GM12878 (cell line): ENCODE results near the gene FNDC11. TPM values are rescaled to one million over a fixed set of nuclear protein-coding genes. Genes with fewer than 3 reads are reported as not detected.
A peak's percentile ranks its signal among the peaks of the same experiment; 100 is the strongest.

Source experiments
- BRCA1 ChIP-seq: IDR thresholded peaks from 2 replicates; pipeline ENCODE4 v1.6.1; 2011; ENCODE audit warnings: low read depth, low read length, improper control_type of control experiment
- CBX5 ChIP-seq: sonication (generic); IDR thresholded peaks from 2 replicates; pipeline ENCODE4 v1.6.1; 2016; ENCODE audit warnings: low read depth, moderate library complexity, mild to moderate bottlenecking, inconsistent platforms
- DPF2 ChIP-seq: fragments of 450-650 bp; IDR thresholded peaks from 2 replicates; pipeline ENCODE4 v1.6.1; 2017; ENCODE audit warnings: mild to moderate bottlenecking
- E2F4 ChIP-seq: IDR thresholded peaks from 2 replicates; pipeline ENCODE4 v1.6.1; 2012; ENCODE audit warnings: low read depth, low read length, improper control_type of control experiment
- EGR1 ChIP-seq, 2 experiments: IDR thresholded peaks; 1 replicate in 1 of 2; 2 replicates in 1 of 2; pipeline ENCODE4 v1.6.1; 2011 to 2012; ENCODE audit warnings: low read depth in 2 of 2, low read length in 2 of 2, borderline replicate concordance in 1 of 2, mild to moderate bottlenecking in 1 of 2, moderate library complexity in 1 of 2
- EZH2 ChIP-seq: IDR thresholded peaks from 2 replicates; pipeline ENCODE4 v1.6.1; 2012; ENCODE audit warnings: low read depth, mild to moderate bottlenecking, control low read depth, inconsistent platforms, low read length, borderline replicate concordance; ENCODE audit not compliant: control insufficient read depth
- IRF3 ChIP-seq: fragments of 450-650 bp; IDR thresholded peaks from 2 replicates; pipeline ENCODE4 v1.6.1; 2014; ENCODE audit warnings: mild to moderate bottlenecking
- IRF5 ChIP-seq: fragments of 450-650 bp; IDR thresholded peaks from 2 replicates; pipeline ENCODE4 v1.6.1; 2017; ENCODE audit warnings: borderline replicate concordance
- MAX ChIP-seq: IDR thresholded peaks from 2 replicates; pipeline ENCODE4 v1.6.1; 2012; ENCODE audit warnings: low read depth, low read length, improper control_type of control experiment
- NFIC ChIP-seq: IDR thresholded peaks from 2 replicates; pipeline ENCODE4 v1.6.1; 2012; ENCODE audit warnings: low read depth, mild to moderate bottlenecking, inconsistent platforms, low read length, moderate library complexity
- NFXL1 ChIP-seq: fragments of 450-650 bp; IDR thresholded peaks from 2 replicates; pipeline ENCODE4 v1.6.1; 2017; ENCODE audit warnings: antibody characterized with exemption, mild to moderate bottlenecking, borderline replicate concordance
- RCOR1 ChIP-seq: conservative IDR thresholded peaks from 2 replicates; pipeline ENCODE4 v1.6.1; 2012; ENCODE audit warnings: low read depth, low read length, improper control_type of control experiment
- RELB ChIP-seq: fragments of 450-650 bp; IDR thresholded peaks from 2 replicates; pipeline ENCODE4 v1.6.1; 2017; ENCODE audit warnings: low read depth, mild to moderate bottlenecking, moderate library complexity
- SIX5 ChIP-seq: IDR thresholded peaks from 2 replicates; pipeline ENCODE4 v1.6.1; 2011; ENCODE audit warnings: mild to moderate bottlenecking, low read depth, low read length, moderate library complexity; ENCODE audit not compliant: severe bottlenecking
- YY1 ChIP-seq: IDR thresholded peaks from 2 replicates; pipeline ENCODE4 v1.6.1; 2011; ENCODE audit warnings: low read depth, mild to moderate bottlenecking, low read length
- ZBTB33 ChIP-seq: fragments of 450-650 bp; IDR thresholded peaks from 2 replicates; pipeline ENCODE4 v1.6.1; 2017; ENCODE audit warnings: mild to moderate bottlenecking
- ZBTB4 ChIP-seq: fragments of 450-650 bp; formaldehyde crosslinking; IDR thresholded peaks from 2 replicates; pipeline ENCODE4 v1.4.0; 2022; ENCODE audit warnings: mild to moderate bottlenecking, moderate library complexity
- ZSCAN29 ChIP-seq: fragments of 450-650 bp; IDR thresholded peaks from 2 replicates; pipeline ENCODE4 v1.6.1; 2017; ENCODE audit warnings: mild to moderate bottlenecking, moderate library complexity
- polyA plus RNA-seq, 11 experiments: library from polyadenylated mRNA; depleted of rRNA in 4 of 11; unstranded in 6 of 11; stranded (reverse) in 5 of 11; fragments of >200 nt; fragmentation: Nextera tagmentation in 4 of 11; fragmentation: Illumina TruSeq in 1 of 11; extraction: Ambion mirVana in 4 of 11; extraction: Trizol in 1 of 11; gene quantifications; 1 replicate in 1 of 11; 2 replicates in 10 of 11; pipeline versions ENCODE4 v1.2.1 to v1.2.3, GENCODE V29; 2011 to 2016; ENCODE audit warnings: inconsistent platforms in 2 of 11, missing spikeins in 2 of 11, low read depth in 1 of 11
- total RNA-seq, 4 experiments: library from RNA; depleted of rRNA in 3 of 4; stranded (reverse); fragments of >200 nt in 3 of 4; fragmentation: Illumina TruSeq in 1 of 4; extraction: Trizol in 1 of 4; gene quantifications; 2 replicates each; pipeline versions ENCODE4 v1.2.1 to v1.2.3, GENCODE V29; 2013 to 2021

The FNDC11 gene
- total and polyA plus RNA-seq, 10 of the 15 experiments (the other 5 are each of a cell fraction or from before 2014, with no cell fraction given), result 0.09 to 0.72 (median 0.34) TPM; not detected in 2

- no peak for TF ChIP-seq IRF3
- TF ChIP-seq MAX, result peak; percentile 83; the same call in 1 of the 2 replicates
- TF ChIP-seq DPF2, result 0 out of 2 replicates have a peak, but pooled peaks have one; percentile 39
- TF ChIP-seq IRF5, result no peak
- no peak for TF ChIP-seq CBX5
- no peak for TF ChIP-seq ZBTB4 (CRISPR knock-in tag)
- TF ChIP-seq BRCA1, result no peak
- peak; percentile 91 for TF ChIP-seq YY1
- TF ChIP-seq EGR1 (IDR thresholded peaks at IDR 0.05; ENCODE audit: borderline replicate concordance in 1 of 2, low read depth in 2 of 2, low read length in 2 of 2), result peak in 1 of 2 experiments; percentile 37; a peak in 2 of 3 replicates
- no peak for TF ChIP-seq RCOR1
- no peak for TF ChIP-seq NFIC
- TF ChIP-seq ZSCAN29, result no peak
- TF ChIP-seq NFXL1, result no peak
- no peak; the same call in 1 of the 2 replicates for TF ChIP-seq ZBTB33
- TF ChIP-seq E2F4, result no peak
- TF ChIP-seq SIX5, result no peak
- TF ChIP-seq EZH2, result no peak
- peak; percentile 63 for TF ChIP-seq RELB
These were observed 16.3 kb upstream of the FNDC11 start (continued) for GRCh38 chr20:63537525-63538203.
